NT2/D1 (cell line): ENCODE results near the gene SPOPL.

Experiments used
- DNase-seq: peaks from one replicate; pipeline ENCODE4 v3.0.0-alpha.2; 2011; ENCODE audit warnings: low read depth, low spot score
- H3K27me3 ChIP-seq: 2 replicates; pipeline ENCODE4 v1.6.0; 2011; ENCODE audit warnings: mild to moderate bottlenecking; ENCODE audit not compliant: insufficient read length, insufficient read depth
- H3K36me3 ChIP-seq: 2 replicates; pipeline ENCODE4 v1.6.1; 2011; ENCODE audit warnings: mild to moderate bottlenecking, low read length, mixed read lengths; ENCODE audit not compliant: insufficient read depth, insufficient read length
- H3K4me1 ChIP-seq: 2 replicates; pipeline ENCODE4 v1.5.1; 2011; ENCODE audit not compliant: insufficient read depth, insufficient read length
- H3K4me3 ChIP-seq: 2 replicates; pipeline ENCODE4 v1.5.1; 2011; ENCODE audit warnings: low read depth; ENCODE audit not compliant: insufficient read length
- H3K9ac ChIP-seq: 2 replicates; pipeline ENCODE4 v1.6.0; 2011; ENCODE audit warnings: low read depth; ENCODE audit not compliant: insufficient read length
- H3K9me3 ChIP-seq: 2 replicates; pipeline ENCODE4 v1.5.1; 2011; ENCODE audit warnings: mild to moderate bottlenecking, low read length; ENCODE audit not compliant: insufficient read depth
- SUZ12 ChIP-seq: IDR thresholded peaks from 2 replicates; pipeline ENCODE4 v1.6.1; 2011; ENCODE audit not compliant: insufficient read length, insufficient read depth; ENCODE audit errors: extremely low read depth
- YY1 ChIP-seq: IDR thresholded peaks from 2 replicates; pipeline ENCODE4 v1.6.1; 2011; ENCODE audit not compliant: insufficient read length, insufficient read depth
- ZNF274 ChIP-seq: IDR thresholded peaks from 2 replicates; pipeline ENCODE4 v1.6.1; 2011; ENCODE audit warnings: mild to moderate bottlenecking, low read depth, low read length

The SPOPL gene

GRCh38 chr2:138602166-138602460 is 100.5 kb downstream of the SPOPL start:
- H3K9me3 ChIP-seq = no peaks in the 10 kb centered on the region
- TF ChIP-seq ZNF274 = no peak
- TF ChIP-seq SUZ12 = no peak
- no peak for TF ChIP-seq YY1

GRCh38 chr2:138607746-138608145 is 106.2 kb downstream of the SPOPL start:
- Histone ChIP-seq H3K36me3 (no peaks in the 10 kb centered on the region), H3K9ac (no peak overlapping the region), H3K4me1 (no peaks in the 10 kb centered on the region), H3K4me3 (no peak overlapping the region), H3K9me3 (no peaks in the 10 kb centered on the region), H3K27me3 (no peaks in the 10 kb centered on the region)
- no peak for TF ChIP-seq ZNF274
- no peak for TF ChIP-seq YY1
- no peak for TF ChIP-seq SUZ12
- no peak for DNase-seq

More at GRCh38 chr2:138602166-138602460, 100.5 kb downstream of the SPOPL start:
- no peak for DNase-seq
- no peak overlapping the region for H3K9ac ChIP-seq
- H3K27me3 ChIP-seq = no peaks in the 10 kb centered on the region
- H3K4me3 ChIP-seq = no peak overlapping the region
- no peaks in the 10 kb centered on the region for H3K4me1 ChIP-seq
- no peaks in the 10 kb centered on the region for H3K36me3 ChIP-seq

GRCh38 chr2:138609446-138609845 is 107.9 kb downstream of the SPOPL start:
- TF ChIP-seq SUZ12 (no peak), YY1 (no peak), ZNF274 (no peak)
- no peak overlapping the region for H3K9ac ChIP-seq
- H3K9me3 ChIP-seq = no peaks in the 10 kb centered on the region
- H3K36me3 ChIP-seq = no peaks in the 10 kb centered on the region
- H3K27me3 ChIP-seq = no peaks in the 10 kb centered on the region
- H3K4me3 ChIP-seq = no peak overlapping the region
- no peaks in the 10 kb centered on the region for H3K4me1 ChIP-seq
- DNase-seq = no peak

GRCh38 chr2:138610201-138610953 is 108.8 kb downstream of the SPOPL start:
- no peak for DNase-seq
- no peak for TF ChIP-seq ZNF274
- no peak for TF ChIP-seq SUZ12
- no peak for TF ChIP-seq YY1

GRCh38 chr2:138615257-138615656 is 113.7 kb downstream of the SPOPL start:
- H3K4me1 ChIP-seq = no peaks in the 10 kb centered on the region
- no peaks in the 10 kb centered on the region for H3K9me3 ChIP-seq
- H3K9ac ChIP-seq = no peak overlapping the region
- no peak for TF ChIP-seq SUZ12
- TF ChIP-seq YY1 = no peak
- TF ChIP-seq ZNF274 = no peak
- H3K27me3 ChIP-seq = no peaks in the 10 kb centered on the region
- H3K4me3 ChIP-seq = no peak overlapping the region
- DNase-seq = no peak
- no peaks in the 10 kb centered on the region for H3K36me3 ChIP-seq

More at GRCh38 chr2:138610201-138610953, 108.8 kb downstream of the SPOPL start:
- Histone ChIP-seq H3K27me3 (no peaks in the 10 kb centered on the region), H3K4me3 (no peak overlapping the region), H3K36me3 (no peaks in the 10 kb centered on the region), H3K9ac (no peak overlapping the region), H3K9me3 (no peaks in the 10 kb centered on the region), H3K4me1 (no peaks in the 10 kb centered on the region)

GRCh38 chr2:138617026-138617425 is 115.5 kb downstream of the SPOPL start:
- no peak for DNase-seq
- Histone ChIP-seq H3K4me3 (no peak overlapping the region), H3K36me3 (no peaks in the 10 kb centered on the region), H3K9ac (no peak overlapping the region), H3K27me3 (no peaks in the 10 kb centered on the region), H3K9me3 (no peaks in the 10 kb centered on the region), H3K4me1 (no peaks in the 10 kb centered on the region)
- no peak for TF ChIP-seq ZNF274
- TF ChIP-seq YY1 = no peak
- no peak for TF ChIP-seq SUZ12

- Histone ChIP-seq H3K9me3 (no peaks in the 10 kb centered on the region), H3K4me1 (no peaks in the 10 kb centered on the region), H3K9ac (no peak overlapping the region), H3K27me3 (no peaks in the 10 kb centered on the region), H3K36me3 (no peaks in the 10 kb centered on the region), H3K4me3 (no peak overlapping the region)
- TF ChIP-seq SUZ12 (no peak), YY1 (no peak), ZNF274 (no peak)
- DNase-seq = no peak
Observed at GRCh38 chr2:138618971-138619370, 117.4 kb downstream of the SPOPL start.

GRCh38 chr2:138620431-138620830 is 118.9 kb downstream of the SPOPL start:
- H3K27me3 ChIP-seq = no peaks in the 10 kb centered on the region
- H3K9ac ChIP-seq = no peak overlapping the region
- no peaks in the 10 kb centered on the region for H3K9me3 ChIP-seq
- TF ChIP-seq ZNF274 = no peak
- no peak for TF ChIP-seq YY1
- no peak for TF ChIP-seq SUZ12
- H3K4me3 ChIP-seq = no peak overlapping the region
- H3K4me1 ChIP-seq = no peaks in the 10 kb centered on the region
- H3K36me3 ChIP-seq = no peaks in the 10 kb centered on the region
- DNase-seq = no peak
